ENCODE measurements around the gene TTYH2. TPM values are rescaled to one million over a fixed set of nuclear protein-coding genes. Genes with fewer than 3 reads are reported as not detected.

The TTYH2 gene
- total and polyA plus RNA-seq, 10 of the 15 experiments (the other 5 are each of a cell fraction or from before 2014, with no cell fraction given), result 0.26 to 25.2 (median 6.6) TPM

DNA sequence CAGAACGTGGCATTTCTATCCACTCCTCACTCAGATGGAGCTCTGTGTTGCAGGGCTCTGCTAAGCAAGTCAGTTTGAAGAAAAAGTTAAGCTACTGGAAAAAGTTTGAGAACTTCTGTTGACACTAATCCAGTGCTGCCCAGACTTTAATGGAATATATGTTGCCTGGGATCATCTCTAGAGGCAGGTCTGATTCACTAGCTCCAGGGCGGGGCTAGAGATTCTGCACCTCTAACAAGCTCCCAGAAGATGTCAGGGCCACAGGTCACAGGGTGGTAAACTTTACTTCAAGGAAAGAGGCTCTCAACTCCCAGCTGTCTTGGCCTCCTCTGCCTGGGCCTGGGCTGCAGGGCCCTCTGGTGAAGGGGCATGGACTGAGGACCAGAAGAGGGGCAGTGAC, 6.8 kb downstream of the TTYH2 start:
- CTCF ChIA-PET, result interaction anchor here (0.8 to 1.1 kb wide), 3 partner anchors 11 to 78 kb away, joined by 3 to 4 read pairs (median 4); no protein-coding TSS in a partner anchor
- no peak overlapping the region for H3K27ac ChIP-seq (ENCODE audit: control insufficient read depth, insufficient read depth)
- no TSS peak for BruUV-seq (replicated peaks)
- H3K79me2 ChIP-seq (ENCODE audit: control insufficient read depth, insufficient read depth, low read length), result no peaks in the 10 kb centered on the region; the same call in none of the 2 replicates
- peaks cover 6% of the 10 kb centered on the region for H3K4me1 ChIP-seq (ENCODE audit: control insufficient read depth, insufficient read depth, low read length)
- intact Hi-C loops (cut with micrococcal nuclease; ENCODE audit: unreplicated experiment), result no loop called here
- RAD21 ChIA-PET (ENCODE audit: unreplicated experiment), result no interaction called here
- SMC1A ChIA-PET (ENCODE audit: uncharacterized antibody, unreplicated experiment), result no interaction called here
- no peaks in the 10 kb centered on the region for H4K20me1 ChIP-seq (ENCODE audit: control insufficient read depth, insufficient read depth)
- H3K9ac ChIP-seq (ENCODE audit: control insufficient read depth, insufficient read depth, low read length), result no peak overlapping the region
- POLR2A ChIA-PET, result no interaction called here
- H3K36me3 ChIP-seq (ENCODE audit: control insufficient read depth in 2 of 2, insufficient read depth in 2 of 2, low read length in 1 of 2), result no peaks in the 10 kb centered on the region; a peak in 1 of 4 replicates
- no peak for FAIRE-seq
- H2AFZ ChIP-seq (ENCODE audit: control insufficient read depth, low read depth, low read length), result no peak overlapping the region
- H3K27me3 ChIP-seq (replicated peaks in 1 of 2; ENCODE audit: control insufficient read depth in 2 of 2, insufficient read depth in 2 of 2, low read length in 1 of 2), result no peaks in the 10 kb centered on the region
- 22% methylated on average over 2 of the region's 2 CpGs for WGBS (ENCODE audit: insufficient coverage, insufficient replicate concordance, low lambda C conversion rate, missing lambda C conversion rate)
- no peak overlapping the region for H3K4me2 ChIP-seq (ENCODE audit: control insufficient read depth, insufficient read depth)
- H3K9me3 ChIP-seq (replicated peaks; ENCODE audit: control insufficient read depth, insufficient read depth, low read length), result no peaks in the 10 kb centered on the region
- no peak overlapping the region for H3K4me3 ChIP-seq
- no peak for ATAC-seq
- in situ Hi-C loops (cut with MboI), result no loop called here
- DNase-seq (ENCODE audit: low read depth, low spot score), result no peak
- TF ChIP-seq PML (IDR thresholded peaks at IDR 0.05; ENCODE audit: low read length) (no peak), LARP7 (IDR thresholded peaks at IDR 0.05) (no peak), BACH1 (IDR thresholded peaks at IDR 0.05; ENCODE audit: borderline replicate concordance) (no peak), SIX5 (IDR thresholded peaks at IDR 0.05; ENCODE audit: low read depth, low read length, severe bottlenecking) (no peak), JUND (IDR thresholded peaks at IDR 0.05; ENCODE audit: low read depth, low read length) (no peak), NFYB (IDR thresholded peaks at IDR 0.05; ENCODE audit: insufficient read depth, low read depth, low read length) (no peak), MEF2B (IDR thresholded peaks at IDR 0.05; ENCODE audit: partially characterized antibody, poor library complexity, severe bottlenecking) (no peak), EGR1 (IDR thresholded peaks at IDR 0.05; ENCODE audit: borderline replicate concordance in 1 of 2, low read depth in 2 of 2, low read length in 2 of 2) (no peak), CUX1 (IDR thresholded peaks at IDR 0.05; ENCODE audit: insufficient replicate concordance, low read depth, low read length) (no peak), EP300 (IDR thresholded peaks at IDR 0.05; ENCODE audit: borderline replicate concordance in 1 of 2, control insufficient read depth in 1 of 2, low read depth in 2 of 2, low read length in 2 of 2) (no peak), RAD21 (IDR thresholded peaks at IDR 0.05; ENCODE audit: insufficient read depth, low read depth, low read length) (no peak), PAX5 (IDR thresholded peaks at IDR 0.05; ENCODE audit: borderline replicate concordance, low read depth, low read length) (no peak)
- TF ChIP-seq, protein P1, sequence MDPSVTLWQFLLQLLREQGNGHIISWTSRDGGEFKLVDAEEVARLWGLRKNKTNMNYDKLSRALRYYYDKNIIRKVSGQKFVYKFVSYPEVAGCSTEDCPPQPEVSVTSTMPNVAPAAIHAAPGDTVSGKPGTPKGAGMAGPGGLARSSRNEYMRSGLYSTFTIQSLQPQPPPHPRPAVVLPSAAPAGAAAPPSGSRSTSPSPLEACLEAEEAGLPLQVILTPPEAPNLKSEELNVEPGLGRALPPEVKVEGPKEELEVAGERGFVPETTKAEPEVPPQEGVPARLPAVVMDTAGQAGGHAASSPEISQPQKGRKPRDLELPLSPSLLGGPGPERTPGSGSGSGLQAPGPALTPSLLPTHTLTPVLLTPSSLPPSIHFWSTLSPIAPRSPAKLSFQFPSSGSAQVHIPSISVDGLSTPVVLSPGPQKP (IDR thresholded peaks at IDR 0.05; ENCODE audit: low read depth, low read length), result no peak
- TF ChIP-seq, protein P2, sequence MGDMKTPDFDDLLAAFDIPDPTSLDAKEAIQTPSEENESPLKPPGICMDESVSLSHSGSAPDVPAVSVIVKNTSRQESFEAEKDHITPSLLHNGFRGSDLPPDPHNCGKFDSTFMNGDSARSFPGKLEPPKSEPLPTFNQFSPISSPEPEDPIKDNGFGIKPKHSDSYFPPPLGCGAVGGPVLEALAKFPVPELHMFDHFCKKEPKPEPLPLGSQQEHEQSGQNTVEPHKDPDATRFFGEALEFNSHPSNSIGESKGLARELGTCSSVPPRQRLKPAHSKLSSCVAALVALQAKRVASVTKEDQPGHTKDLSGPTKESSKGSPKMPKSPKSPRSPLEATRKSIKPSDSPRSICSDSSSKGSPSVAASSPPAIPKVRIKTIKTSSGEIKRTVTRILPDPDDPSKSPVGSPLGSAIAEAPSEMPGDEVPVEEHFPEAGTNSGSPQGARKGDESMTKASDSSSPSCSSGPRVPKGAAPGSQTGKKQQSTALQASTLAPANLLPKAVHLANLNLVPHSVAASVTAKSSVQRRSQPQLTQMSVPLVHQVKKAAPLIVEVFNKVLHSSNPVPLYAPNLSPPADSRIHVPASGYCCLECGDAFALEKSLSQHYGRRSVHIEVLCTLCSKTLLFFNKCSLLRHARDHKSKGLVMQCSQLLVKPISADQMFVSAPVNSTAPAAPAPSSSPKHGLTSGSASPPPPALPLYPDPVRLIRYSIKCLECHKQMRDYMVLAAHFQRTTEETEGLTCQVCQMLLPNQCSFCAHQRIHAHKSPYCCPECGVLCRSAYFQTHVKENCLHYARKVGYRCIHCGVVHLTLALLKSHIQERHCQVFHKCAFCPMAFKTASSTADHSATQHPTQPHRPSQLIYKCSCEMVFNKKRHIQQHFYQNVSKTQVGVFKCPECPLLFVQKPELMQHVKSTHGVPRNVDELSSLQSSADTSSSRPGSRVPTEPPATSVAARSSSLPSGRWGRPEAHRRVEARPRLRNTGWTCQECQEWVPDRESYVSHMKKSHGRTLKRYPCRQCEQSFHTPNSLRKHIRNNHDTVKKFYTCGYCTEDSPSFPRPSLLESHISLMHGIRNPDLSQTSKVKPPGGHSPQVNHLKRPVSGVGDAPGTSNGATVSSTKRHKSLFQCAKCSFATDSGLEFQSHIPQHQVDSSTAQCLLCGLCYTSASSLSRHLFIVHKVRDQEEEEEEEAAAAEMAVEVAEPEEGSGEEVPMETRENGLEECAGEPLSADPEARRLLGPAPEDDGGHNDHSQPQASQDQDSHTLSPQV (IDR thresholded peaks at IDR 0.05), result no peak

Data from GM12878 (cell line).